Hepatocyte (in vitro differentiated cells): ENCODE results near the gene EME1.

Experiments
- CTCF ChIP-seq: fragments of 200-600 bp; sonication (generic); IDR thresholded peaks from 2 replicates; pipeline ENCODE4 v1.5.1; 2016; ENCODE audit warnings: antibody characterized with exemption, mild to moderate bottlenecking; ENCODE audit not compliant: poor library complexity
- EZH2 ChIP-seq: fragments of 200-600 bp; sonication (generic); IDR thresholded peaks from 2 replicates; pipeline ENCODE4 v1.6.1; 2016; ENCODE audit warnings: antibody characterized with exemption, mild to moderate bottlenecking, borderline replicate concordance
- EZH2phosphoT487 ChIP-seq: fragments of 200-600 bp; sonication (generic); IDR thresholded peaks from one replicate; pipeline ENCODE4 v1.6.1; 2018; ENCODE audit warnings: antibody characterized with exemption, mild to moderate bottlenecking, low read depth, moderate library complexity; ENCODE audit not compliant: unreplicated experiment, severe bottlenecking

- TF ChIP-seq CTCF (no peak), EZH2phosphoT487 (no peak), EZH2 (no peak)
Observed at GRCh38 chr17:50330151-50330775, 42.8 kb upstream of the EME1 start.
